Measurements from ENCODE around the gene INSR. TPM values are rescaled to one million over a fixed set of nuclear protein-coding genes. Genes with fewer than 3 reads are reported as not detected.

INSR gene
- total RNA-seq, 1 experiment from 2014 or later, result 35.9 TPM

DNA sequence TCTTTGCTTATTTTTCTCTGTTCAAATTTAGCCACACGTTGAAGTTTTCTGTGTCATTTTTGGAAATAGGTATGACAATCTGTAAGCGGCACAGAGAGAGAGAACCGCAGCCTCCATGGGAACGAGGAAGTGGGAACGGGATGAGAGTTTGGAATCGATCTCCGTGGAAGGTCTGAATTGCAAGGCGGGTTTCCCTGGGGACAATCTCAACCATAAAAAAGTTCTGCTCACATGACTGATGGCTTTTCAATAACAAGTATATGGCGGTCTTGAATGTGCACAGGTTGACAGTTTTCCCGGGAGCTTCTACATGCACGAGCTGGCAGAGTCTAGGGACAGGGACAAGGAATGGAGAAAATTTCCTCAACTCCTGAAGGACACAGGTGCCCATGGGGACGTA, 90.9 kb downstream of the INSR start:
- ChIA-PET POLR2A (no interaction called here), CTCF (no interaction called here)
- peaks cover 25% of the 10 kb centered on the region for H3K4me1 Mint-ChIP-seq
- no peak for TF ChIP-seq NFE2L1 (CRISPR knock-in tag; IDR thresholded peaks at IDR 0.05)
- no peak for TF ChIP-seq ZNF425 (CRISPR knock-in tag; conservative IDR thresholded peaks at IDR 0.05)
- no peak for TF ChIP-seq ZNF317 (CRISPR knock-in tag; IDR thresholded peaks at IDR 0.05; ENCODE audit: borderline replicate concordance, low read depth)
- no peak for TF ChIP-seq NFYB (CRISPR knock-in tag; conservative IDR thresholded peaks at IDR 0.05; ENCODE audit: low read depth)
- TF ChIP-seq, protein P1, sequence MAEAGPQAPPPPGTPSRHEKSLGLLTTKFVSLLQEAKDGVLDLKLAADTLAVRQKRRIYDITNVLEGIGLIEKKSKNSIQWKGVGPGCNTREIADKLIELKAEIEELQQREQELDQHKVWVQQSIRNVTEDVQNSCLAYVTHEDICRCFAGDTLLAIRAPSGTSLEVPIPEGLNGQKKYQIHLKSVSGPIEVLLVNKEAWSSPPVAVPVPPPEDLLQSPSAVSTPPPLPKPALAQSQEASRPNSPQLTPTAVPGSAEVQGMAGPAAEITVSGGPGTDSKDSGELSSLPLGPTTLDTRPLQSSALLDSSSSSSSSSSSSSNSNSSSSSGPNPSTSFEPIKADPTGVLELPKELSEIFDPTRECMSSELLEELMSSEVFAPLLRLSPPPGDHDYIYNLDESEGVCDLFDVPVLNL (CRISPR knock-in tag; IDR thresholded peaks at IDR 0.05; ENCODE audit: borderline replicate concordance, low read depth), result no peak
- no peak for TF ChIP-seq USF1 (CRISPR knock-in tag; IDR thresholded peaks at IDR 0.05)
- no peak overlapping the region for H3K4me3 Mint-ChIP-seq
- H3K27me3 Mint-ChIP-seq (ENCODE audit: low read depth), result no peaks in the 10 kb centered on the region
- no peak for ATAC-seq
- peak overlapping the region; percentile 34; the same call in 1 of the 2 replicates for H3K27ac Mint-ChIP-seq
- H3K36me3 Mint-ChIP-seq, result no peaks in the 10 kb centered on the region
- H3K9me3 Mint-ChIP-seq, result no peaks in the 10 kb centered on the region
- DNase-seq (ENCODE audit: low spot score), result no peak

- Mint-ChIP-seq H3K4me3 (no peak overlapping the region), H3K27ac (peak overlapping the region; percentile 34; the same call in 1 of the 2 replicates), H3K36me3 (no peaks in the 10 kb centered on the region), H3K9me3 (no peaks in the 10 kb centered on the region), H3K4me1 (peaks cover 22% of the 10 kb centered on the region), H3K27me3 (ENCODE audit: low read depth) (no peaks in the 10 kb centered on the region)
- ChIA-PET POLR2A (no interaction called here), CTCF (no interaction called here)
- TF ChIP-seq ZNF138 (CRISPR knock-in tag; conservative IDR thresholded peaks at IDR 0.05) (no peak), ZNF317 (CRISPR knock-in tag; IDR thresholded peaks at IDR 0.05; ENCODE audit: borderline replicate concordance, low read depth) (no peak), JAZF1 (CRISPR knock-in tag; IDR thresholded peaks at IDR 0.05) (no peak), MXD4 (CRISPR knock-in tag; IDR thresholded peaks at IDR 0.05; ENCODE audit: borderline replicate concordance) (no peak), RELA (CRISPR knock-in tag; IDR thresholded peaks at IDR 0.05; ENCODE audit: borderline replicate concordance) (no peak), NFATC4 (CRISPR knock-in tag; IDR thresholded peaks at IDR 0.05) (no peak), TEAD4 (CRISPR knock-in tag; IDR thresholded peaks at IDR 0.05) (no peak)
- TF ChIP-seq, protein P2, sequence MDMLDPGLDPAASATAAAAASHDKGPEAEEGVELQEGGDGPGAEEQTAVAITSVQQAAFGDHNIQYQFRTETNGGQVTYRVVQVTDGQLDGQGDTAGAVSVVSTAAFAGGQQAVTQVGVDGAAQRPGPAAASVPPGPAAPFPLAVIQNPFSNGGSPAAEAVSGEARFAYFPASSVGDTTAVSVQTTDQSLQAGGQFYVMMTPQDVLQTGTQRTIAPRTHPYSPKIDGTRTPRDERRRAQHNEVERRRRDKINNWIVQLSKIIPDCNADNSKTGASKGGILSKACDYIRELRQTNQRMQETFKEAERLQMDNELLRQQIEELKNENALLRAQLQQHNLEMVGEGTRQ (CRISPR knock-in tag; IDR thresholded peaks at IDR 0.05), result no peak
- TF ChIP-seq, protein P3, sequence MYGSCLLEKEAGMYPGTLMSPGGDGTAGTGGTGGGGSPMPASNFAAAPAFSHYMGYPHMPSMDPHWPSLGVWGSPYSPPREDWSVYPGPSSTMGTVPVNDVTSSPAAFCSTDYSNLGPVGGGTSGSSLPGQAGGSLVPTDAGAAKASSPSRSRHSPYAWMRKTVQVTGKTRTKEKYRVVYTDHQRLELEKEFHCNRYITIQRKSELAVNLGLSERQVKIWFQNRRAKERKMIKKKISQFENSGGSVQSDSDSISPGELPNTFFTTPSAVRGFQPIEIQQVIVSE (CRISPR knock-in tag; IDR thresholded peaks at IDR 0.05; ENCODE audit: borderline replicate concordance), result no peak
- DNase-seq (ENCODE audit: low spot score), result no peak
- no peak for ATAC-seq
Measured at GRCh38 chr19:7202888-7203287, 91.3 kb downstream of the INSR start.

DNA sequence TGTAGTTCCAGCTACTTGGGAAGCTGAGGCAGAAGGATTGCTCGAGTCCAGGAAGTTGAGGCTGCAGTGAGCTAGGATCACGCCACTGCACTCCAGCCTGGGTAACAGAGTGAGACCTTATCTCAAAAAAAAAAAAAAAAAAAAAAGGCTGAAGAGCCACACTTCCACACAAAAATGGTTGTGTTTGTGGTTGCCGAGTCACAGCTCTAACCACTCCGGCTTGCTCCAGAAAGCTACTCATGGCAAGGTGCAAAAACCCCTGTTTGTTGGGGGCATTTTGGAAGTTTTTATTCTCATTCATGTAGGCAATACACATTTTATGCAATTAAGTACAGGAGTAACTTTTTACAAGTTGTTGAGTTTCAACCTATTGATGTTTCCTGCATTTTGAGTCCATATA, 93.5 kb downstream of the INSR start:
- no peaks in the 10 kb centered on the region for H3K27me3 Mint-ChIP-seq (ENCODE audit: low read depth)
- CTCF ChIA-PET, result interaction anchor here (0.8 kb wide), 1 partner anchor 98 kb away, joined by 4 read pairs; no protein-coding TSS in a partner anchor
- POLR2A ChIA-PET, result interaction anchor here (0.6 to 0.7 kb wide), 2 partner anchors 347 to 637 kb away, joined by 3 to 7 read pairs; no protein-coding TSS in a partner anchor
- H3K36me3 Mint-ChIP-seq, result no peaks in the 10 kb centered on the region
- ATAC-seq, result no peak
- peaks cover 26% of the 10 kb centered on the region for H3K4me1 Mint-ChIP-seq
- no peaks in the 10 kb centered on the region for H3K9me3 Mint-ChIP-seq
- no peak overlapping the region for H3K4me3 Mint-ChIP-seq
- DNase-seq (ENCODE audit: low spot score), result no peak
- no peak overlapping the region for H3K27ac Mint-ChIP-seq
- no peak for TF ChIP-seq AR (CRISPR knock-in tag; IDR thresholded peaks at IDR 0.05)
- TF ChIP-seq AFF4 (CRISPR knock-in tag; IDR thresholded peaks at IDR 0.05; ENCODE audit: borderline replicate concordance), result no peak
- no peak for TF ChIP-seq ZMAT4 (CRISPR knock-in tag; IDR thresholded peaks at IDR 0.05)
- no peak for TF ChIP-seq SMAD3 (CRISPR knock-in tag; IDR thresholded peaks at IDR 0.05; ENCODE audit: borderline replicate concordance)
- TF ChIP-seq IRF2 (CRISPR knock-in tag; IDR thresholded peaks at IDR 0.05; ENCODE audit: borderline replicate concordance, low read depth), result no peak

Measured in WTC11 (cell line).